SK-N-DZ (cell line): ENCODE data around the gene TNRC6A.
"Not testable (repeated sequence)": the region's sequence is repeated elsewhere in the genome, so short reads cannot be mapped to it uniquely, and the experiment has no call there.

Source experiments
- DNase-seq: peaks from one replicate; pipeline ENCODE4 v3.0.0-alpha.2; 2015; ENCODE audit warnings: low spot score

Gene TNRC6A

DNA sequence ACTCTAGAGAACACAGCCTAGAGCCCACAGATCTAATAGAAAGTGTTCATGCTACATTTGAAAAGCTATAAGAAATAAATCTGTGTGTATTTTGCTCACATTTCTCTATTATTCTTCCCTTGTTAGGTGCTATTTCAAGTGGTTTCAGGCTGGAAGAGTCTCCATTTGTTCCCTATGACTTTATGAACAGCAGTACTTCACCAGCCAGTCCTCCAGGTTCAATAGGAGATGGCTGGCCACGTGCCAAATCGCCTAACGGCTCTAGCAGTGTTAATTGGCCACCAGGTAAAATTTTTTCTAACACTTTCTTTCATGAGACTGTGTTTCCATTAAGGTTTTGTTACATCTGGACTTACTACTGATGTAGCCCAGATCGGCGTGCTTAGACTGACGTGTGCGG lies 85.6 kb downstream of the TNRC6A start:
- no peak for DNase-seq

DNA sequence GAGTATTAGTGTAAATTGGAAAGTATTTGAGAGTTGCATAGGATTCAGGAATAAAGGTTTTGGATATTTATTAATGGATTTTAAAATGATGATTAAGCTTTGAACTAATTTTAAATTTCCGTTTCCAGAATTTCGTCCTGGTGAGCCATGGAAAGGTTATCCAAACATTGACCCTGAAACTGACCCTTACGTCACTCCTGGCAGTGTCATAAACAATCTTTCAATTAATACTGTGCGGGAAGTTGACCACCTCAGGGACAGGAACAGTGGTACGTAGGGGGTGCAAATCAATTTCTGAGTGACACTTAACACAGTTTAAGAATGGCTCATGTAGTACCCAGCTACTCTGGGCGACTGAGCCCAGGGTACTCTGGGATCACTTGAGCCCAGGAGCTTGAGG lies 87.2 kb downstream of the TNRC6A start:
- DNase-seq = no peak

DNA sequence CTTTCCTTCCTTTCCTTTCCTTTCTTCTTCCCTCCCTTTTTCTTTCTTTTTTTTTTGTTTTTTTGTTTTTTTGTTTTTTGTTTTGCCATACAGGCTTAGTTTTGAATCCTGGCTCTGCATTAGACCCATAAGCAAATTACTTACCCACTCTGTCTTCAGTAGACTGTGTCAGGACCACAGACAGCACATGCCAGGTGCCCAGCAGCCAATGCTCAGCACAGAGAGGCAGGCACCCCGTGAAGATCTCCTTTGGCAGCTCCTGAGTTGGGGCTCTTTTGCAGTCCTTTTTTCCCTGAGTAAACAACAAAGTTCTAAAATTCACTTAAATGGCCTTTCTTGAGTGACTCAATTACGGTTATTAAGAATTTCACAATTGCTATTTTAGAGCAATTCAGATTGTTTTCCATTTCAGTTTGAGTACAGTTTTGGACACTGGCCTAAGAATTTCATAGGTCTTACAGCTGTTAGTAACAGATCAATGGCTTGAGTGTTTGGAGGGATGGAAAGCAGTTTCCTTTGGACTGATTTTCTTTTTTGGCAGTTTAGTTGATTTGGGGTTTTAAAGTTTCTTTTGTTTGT lies 90.1 kb downstream of the TNRC6A start:
- DNase-seq = no peak

DNA sequence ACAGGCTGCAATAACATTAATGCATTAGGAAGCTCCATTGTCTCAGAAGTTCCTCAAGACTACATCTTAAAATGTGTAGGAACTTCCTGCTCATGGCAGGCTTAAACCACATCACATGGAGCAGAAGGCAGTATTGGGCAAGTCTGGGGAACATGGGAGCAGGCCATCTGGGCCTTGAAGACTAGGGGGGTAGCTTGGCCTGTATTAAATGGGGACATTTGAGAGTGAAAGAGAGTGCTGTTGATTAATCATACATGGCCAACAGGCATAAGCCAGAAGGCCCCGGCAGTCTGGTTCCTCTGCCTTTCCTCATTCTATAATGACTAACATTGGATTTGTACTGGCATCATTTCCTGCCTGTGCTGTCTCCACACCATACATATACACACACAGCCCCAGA lies 91.1 kb downstream of the TNRC6A start:
- DNase-seq = no peak

DNA sequence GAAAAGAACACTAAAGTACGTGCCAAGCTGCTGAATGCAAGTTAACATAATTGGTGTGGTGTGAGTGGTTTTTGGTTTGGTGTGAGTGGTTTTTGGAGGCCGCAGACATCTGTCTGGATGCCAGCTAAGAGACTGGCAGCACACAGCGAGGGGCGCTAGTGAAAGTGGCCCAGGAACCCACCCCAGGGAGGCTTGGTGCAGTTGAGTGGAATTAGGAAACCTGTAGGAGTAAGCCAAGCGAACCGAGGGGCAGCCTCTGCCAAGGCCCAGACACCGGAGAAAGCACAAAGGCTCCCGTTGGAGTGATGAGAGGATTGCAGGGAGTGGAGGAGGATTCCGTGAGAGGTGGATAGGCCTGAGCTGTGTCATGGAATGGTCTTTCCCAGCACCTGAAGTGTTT lies 91.7 kb downstream of the TNRC6A start:
- no peak for DNase-seq

DNA sequence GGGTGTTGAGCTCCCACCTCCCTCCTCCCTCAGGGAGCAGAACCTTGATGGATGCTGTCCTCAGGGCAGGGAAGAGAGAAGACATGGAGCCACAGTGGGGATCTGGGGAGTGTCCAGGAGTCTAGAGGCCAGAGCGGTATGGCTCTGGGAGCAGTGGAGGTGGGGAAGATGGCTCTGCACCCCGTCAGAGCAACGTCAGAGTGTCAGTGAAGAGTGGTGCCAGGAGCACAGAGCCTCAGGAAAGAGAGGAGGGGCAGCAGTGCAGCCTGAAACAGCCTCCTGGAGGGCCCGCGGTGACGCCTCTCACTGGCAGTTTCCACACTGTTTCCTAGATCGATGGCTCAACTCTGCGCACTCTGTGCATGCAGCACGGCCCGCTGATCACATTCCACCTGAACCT lies 93.1 kb downstream of the TNRC6A start:
- no peak for DNase-seq

- DNase-seq = no peak
Measured at GRCh38 chr16:24822974-24823373, 93.5 kb downstream of the TNRC6A start.

DNA sequence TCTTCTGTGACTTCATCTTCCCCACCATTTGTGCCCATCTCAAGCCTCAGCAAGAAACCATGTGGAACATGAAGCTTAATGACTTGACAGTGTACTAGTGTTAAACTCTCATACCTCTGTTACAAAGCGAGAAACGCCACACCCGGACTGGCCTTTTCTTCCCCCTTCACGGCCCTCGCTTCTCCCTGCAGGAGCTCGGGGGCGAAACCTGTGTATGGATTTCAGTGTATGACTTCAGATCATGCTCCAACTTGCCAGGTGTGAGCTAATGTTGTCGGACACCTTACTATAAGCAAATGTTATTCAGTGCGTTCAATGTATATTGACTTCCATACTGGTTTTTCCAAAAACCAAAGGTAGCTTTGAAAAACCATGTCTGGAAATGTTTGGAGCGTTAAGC lies 96.2 kb downstream of the TNRC6A start:
- DNase-seq = no peak

DNA sequence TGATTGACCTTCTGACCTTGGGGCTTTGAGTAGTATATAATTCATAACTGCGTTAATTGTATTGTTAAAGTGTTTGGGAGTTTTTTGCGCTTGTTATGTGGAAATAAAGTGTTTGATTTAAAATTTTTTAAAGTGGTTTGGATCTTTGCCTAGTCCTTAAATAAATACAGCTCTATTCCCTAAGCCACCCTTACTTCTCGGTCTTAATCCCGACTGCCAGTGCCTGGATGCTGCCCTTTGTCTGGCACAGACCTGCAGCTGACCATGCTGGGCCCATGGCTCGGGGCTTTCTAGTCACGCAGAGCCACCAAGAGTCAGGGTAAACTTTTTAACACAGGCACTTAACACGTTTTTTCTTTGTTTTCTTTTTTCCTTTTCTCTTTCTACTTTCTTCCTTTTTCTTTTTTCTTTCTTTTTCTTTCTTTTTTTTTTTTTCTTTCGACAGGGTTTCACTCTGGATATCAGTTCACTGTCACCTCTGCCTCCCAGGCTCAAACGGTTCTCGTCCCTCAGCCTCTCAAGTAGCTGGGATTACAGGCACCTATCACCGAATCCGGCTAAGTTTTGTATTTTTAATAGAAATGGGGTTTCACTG lies 96.7 kb downstream of the TNRC6A start:
- DNase-seq = no peak

DNA sequence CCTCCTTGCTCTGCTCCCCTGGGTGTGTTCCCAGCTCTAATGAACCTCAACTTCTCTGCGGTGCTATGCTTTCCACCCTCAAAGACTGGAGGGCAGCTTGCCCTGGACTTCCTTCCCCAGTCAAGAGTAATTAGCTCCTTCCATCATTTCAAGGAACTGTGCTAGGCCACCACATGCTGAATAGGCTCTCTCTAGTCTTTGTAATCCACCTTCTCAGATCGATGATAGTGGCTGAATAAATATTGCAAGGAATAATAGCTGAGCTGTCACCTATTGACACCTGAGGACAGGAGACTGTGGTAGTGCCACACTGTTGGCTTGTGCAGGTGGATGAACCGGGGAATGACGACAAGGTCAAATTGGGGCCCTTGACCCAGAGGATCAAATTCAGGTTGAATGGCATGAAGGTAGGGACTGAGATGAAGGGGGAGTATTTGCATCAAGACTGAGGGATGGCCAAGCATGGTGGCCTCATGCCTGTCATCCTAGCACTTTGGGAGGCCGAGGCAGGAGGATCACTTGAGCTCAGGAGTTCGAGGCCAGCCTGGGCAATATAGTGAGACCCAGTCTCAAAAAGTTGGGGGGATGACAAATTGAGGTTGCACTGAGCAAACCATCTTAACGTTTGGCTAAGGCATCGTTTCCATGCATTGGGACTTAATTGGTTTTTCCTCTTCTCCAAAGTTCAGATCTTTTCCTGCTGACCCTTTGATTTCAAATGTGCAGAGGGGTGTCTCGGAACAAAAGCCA lies 97.5 kb downstream of the TNRC6A start:
- no peak for DNase-seq

- no peak for DNase-seq
Measured at GRCh38 chr16:24829153-24829552, 99.7 kb downstream of the TNRC6A start.

DNA sequence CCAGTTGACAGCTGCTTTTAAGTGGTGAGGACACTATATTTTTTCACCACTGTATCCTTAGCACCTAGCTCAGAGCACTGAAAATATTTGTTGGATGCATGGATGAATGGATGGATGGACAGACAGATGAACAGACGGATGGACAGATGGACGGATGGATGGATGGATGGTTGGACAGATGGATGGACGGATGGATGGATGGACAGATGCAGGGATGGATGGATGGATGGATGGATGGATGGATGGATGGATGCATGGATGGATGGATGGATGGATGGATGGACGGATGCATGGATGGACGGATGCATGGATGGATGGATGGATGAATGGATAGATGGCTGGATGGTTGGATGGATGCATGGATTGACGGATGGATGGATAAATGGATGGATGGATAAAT lies 103.9 kb downstream of the TNRC6A start:
- no peak for DNase-seq

DNA sequence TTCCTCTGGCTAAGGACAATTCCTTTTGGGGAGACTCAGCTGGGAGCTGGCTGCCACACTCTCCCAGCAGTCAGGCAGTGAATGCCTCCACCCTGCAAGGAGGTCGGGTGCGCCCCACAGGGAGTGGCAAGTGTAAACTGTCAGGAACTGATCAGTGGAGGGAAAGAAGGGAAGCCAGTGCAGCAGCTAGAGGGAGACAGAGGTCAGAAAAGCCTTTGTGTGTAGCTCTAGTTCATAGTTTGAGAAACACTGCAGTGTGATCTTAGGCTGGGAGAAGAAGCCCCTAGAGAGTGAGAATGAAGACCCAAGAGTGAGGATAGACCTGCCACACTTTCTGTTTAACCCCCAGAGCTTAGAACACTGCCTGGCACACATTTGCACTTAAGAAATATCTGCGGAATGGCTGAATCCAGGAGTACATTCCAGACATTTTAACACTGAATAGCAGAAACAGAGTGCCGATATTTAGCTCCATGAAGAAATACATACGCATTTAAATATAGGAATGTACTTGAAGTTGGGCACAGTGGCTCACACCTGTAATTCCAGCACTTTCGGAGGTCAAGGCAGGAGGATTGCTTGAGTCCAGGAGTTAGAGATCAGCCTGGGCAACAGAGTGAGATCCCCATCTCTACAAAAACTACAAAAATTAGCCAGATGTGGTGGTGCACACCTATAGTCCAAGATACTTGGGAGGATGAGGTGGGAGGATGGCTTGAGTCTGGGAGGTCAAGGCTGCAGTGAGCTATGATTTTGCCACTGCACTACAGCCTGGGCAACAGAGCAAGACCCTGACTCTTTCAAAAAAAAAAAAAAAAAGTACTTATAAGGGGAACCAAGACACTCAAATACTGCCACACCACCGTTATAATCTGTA lies 105.2 kb downstream of the TNRC6A start:
- peak; percentile 27 for DNase-seq

DNA sequence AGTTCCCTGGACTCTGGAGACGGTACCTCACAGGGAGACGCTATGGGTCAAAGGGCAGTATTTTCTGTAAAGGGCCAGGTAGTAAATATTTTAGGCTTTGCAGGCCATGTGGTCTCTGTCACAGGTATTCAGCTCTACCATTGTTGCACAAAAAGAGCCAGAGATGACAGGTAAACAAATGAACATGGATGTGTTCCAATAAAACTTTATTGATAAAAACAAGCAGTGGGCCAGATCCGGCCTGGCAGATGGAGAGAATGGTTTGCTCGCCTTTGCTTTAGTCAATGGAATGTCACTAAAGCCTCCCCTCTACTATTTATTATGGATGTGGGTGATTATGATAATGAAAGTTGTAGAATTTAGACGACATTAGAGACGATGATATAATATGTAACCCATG lies 107.4 kb downstream of the TNRC6A start:
- DNase-seq = no peak

DNA sequence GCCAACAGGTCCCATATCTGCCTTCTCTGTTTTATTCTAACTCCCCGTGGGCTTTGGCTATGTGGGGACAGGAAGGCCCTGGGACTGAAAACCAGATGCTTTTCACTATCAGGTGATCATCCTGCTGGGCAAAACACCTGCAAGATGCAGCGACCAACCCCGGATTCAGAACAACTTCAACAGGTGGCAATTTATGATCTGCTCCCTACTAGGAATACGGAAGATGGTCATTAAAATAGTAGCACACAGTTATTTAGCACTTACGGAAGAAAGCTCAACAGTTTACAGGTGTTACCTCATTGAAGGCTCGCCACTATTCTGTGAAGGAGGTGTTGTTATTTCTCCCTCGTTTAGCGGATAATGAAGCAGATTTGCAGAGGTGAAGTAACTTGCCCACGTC lies 108.5 kb downstream of the TNRC6A start:
- no peak for DNase-seq

DNA sequence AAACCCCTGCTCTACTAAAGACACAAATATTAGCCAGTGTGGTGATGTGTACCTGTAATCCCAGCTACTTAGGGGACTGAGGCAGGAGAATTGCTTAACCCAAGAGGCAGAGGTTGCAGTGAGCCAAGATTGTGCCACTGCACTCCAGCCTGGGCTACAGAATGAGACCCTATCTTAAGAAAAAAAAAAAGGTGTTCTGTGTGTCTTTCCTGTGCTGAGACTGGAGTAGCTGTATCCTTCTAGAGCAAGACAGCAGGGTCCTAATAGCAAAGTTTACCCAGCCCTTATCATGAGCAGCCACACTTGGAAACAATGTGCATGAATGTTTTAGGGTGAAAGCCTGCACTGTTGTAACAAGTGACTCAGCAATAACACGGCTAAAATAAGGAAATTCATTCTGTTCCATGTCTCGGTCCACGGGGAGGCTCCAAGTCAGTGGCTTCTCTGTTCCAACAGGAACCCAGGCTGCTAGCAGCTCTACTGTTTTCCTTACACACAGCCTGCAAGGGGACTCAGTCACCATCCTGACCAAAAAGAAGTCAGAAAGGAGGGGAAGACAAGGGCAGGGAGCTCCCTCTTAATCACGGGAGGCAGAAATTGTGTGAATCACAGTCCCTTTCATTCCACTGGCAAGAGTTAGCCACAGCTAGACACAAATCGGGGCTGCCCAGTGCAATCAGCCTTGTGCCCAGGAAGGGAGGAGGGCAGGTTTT lies 109.3 kb downstream of the TNRC6A start:
- no peak for DNase-seq

- DNase-seq = no peak
Measured at GRCh38 chr16:24839347-24839972, 110.0 kb downstream of the TNRC6A start.

- DNase-seq = no peak
Measured at GRCh38 chr16:24841291-24841690, 111.8 kb downstream of the TNRC6A start.

DNA sequence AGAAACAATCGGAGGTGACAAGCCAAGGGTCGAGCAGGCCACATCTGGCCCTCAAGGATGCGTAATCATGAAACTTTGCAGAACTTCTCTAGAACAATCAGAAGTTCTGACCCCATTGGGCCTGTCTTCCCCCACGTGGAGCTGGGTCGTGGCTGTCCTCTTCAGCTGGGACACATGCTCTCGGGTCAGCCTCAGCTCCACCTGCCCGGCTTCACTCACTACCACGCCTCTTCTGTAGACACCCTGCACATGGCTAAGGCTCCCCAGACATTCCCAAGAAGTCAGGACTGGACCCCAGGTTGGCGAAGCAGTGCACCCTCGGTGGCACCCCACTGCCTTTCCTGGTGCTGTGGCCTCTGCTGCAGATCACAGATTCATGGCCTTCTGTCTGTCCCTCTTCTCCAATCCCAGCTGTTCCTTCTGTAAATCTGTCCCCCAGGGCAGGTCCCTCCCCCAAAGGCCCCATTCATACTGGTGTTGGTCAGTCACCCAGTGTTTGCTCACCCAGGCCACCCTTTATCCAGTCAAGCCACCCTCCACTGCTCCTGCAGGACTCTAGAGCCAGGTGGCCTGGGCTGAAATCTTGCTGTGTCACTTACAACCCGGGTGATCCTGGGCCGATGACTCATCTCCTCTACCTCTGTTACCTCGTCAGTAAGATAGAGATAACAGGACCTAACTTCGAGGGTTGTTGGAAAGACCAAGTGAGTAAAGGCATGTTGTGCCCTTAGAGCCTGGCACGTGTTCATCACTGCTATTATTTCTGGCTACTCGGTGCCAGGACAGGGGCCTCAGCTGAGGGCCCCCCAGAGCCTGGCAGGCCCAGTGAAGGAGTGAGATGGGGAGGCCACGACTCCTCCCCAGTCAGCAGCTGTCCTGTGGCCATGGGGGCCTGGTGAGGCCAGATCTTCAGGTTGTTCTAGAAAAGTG lies 114.9 kb downstream of the TNRC6A start:
- DNase-seq = no peak

- not testable (repeated sequence) for DNase-seq
Measured at GRCh38 chr16:24845031-24845365, 115.5 kb downstream of the TNRC6A start.
